H1 (cell line): ENCODE data around the gene CHODL. TPM values are rescaled to one million over a fixed set of nuclear protein-coding genes. Genes with fewer than 3 reads are reported as not detected.

ENCODE experiments used
- CTCF ChIA-PET: fragments of 300-600 bp; sonication (Branson Sonifier 250); formaldehyde crosslinking; loops from one replicate; lab custom pipeline; 2021; ENCODE audit not compliant: partially characterized antibody; lab: Charles Lee
- POLR2A ChIA-PET: fragments of 300-600 bp; sonication (Branson Sonifier 250); formaldehyde crosslinking; loops from one replicate; lab custom pipeline; 2021; ENCODE audit warnings: inconsistent platforms; ENCODE audit not compliant: partially characterized antibody; lab: Charles Lee
- DNase-seq, 2 experiments: peaks; one replicate each; pipeline versions ENCODE4 v3.0.0 to v3.0.0-alpha.2; 2010 to 2022; ENCODE audit warnings: low spot score in 2 of 2, low read depth in 1 of 2, mixed read lengths in 1 of 2
- FAIRE-seq: peaks from 2 replicates; lab custom pipeline; 2011; peaks lifted over from hg19 to GRCh38; lab: Jason Lieb, UNC
- H2AFZ ChIP-seq: 2 replicates; pipeline ENCODE4 v1.8.1; 2012; ENCODE audit warnings: low read length, inconsistent platforms
- H2AK5ac ChIP-seq: 2 replicates; pipeline ENCODE4 v1.6.1; 2013; ENCODE audit warnings: low read depth, low read length
- H2BK120ac ChIP-seq: replicated peaks from 2 replicates; pipeline ENCODE3; 2013; ENCODE audit warnings: low read depth, low read length, inconsistent platforms
- H2BK12ac ChIP-seq: 2 replicates; pipeline ENCODE4 v1.6.1; 2013; ENCODE audit warnings: low read depth, low read length
- H2BK15ac ChIP-seq: 2 replicates; pipeline ENCODE4 v1.6.1; 2013; ENCODE audit warnings: low read length
- H2BK20ac ChIP-seq: 2 replicates; pipeline ENCODE4 v1.6.1; 2013; ENCODE audit warnings: low read length
- H2BK5ac ChIP-seq: 2 replicates; pipeline ENCODE4 v1.6.1; 2013; ENCODE audit warnings: low read depth, low read length
- H3K14ac ChIP-seq: 2 replicates; pipeline ENCODE4 v1.6.1; 2013; ENCODE audit warnings: inconsistent platforms; ENCODE audit not compliant: insufficient read length
- H3K18ac ChIP-seq: 2 replicates; pipeline ENCODE4 v1.6.1; 2013; ENCODE audit warnings: low read length; ENCODE audit errors: extremely low read depth
- H3K23ac ChIP-seq: 2 replicates; pipeline ENCODE4 v1.6.1; 2013; ENCODE audit warnings: inconsistent platforms; ENCODE audit not compliant: insufficient read length
- H3K23me2 ChIP-seq: 2 replicates; pipeline ENCODE4 v1.6.1; 2013; ENCODE audit warnings: low read depth, low read length
- H3K27ac ChIP-seq: 2 replicates; pipeline ENCODE4 v1.6.1; 2011; ENCODE audit warnings: low read depth, low read length, inconsistent platforms
- H3K27me3 ChIP-seq, 4 experiments: replicated peaks in 1 of 4; 1 replicate in 1 of 4; 2 replicates in 3 of 4; pipeline versions ENCODE4 v1.6.1 to v1.8.1; 2011 to 2013; ENCODE audit warnings: low read length in 3 of 4, mild to moderate bottlenecking in 3 of 4, inconsistent platforms in 2 of 4, mixed read lengths in 2 of 4, moderate library complexity in 1 of 4; ENCODE audit not compliant: control insufficient read depth in 3 of 4, insufficient read depth in 3 of 4; ENCODE audit errors: extremely low read depth in 1 of 4
- H3K36me3 ChIP-seq, 4 experiments: 2 replicates each; pipeline versions ENCODE4 v1.6.1 to v1.8.1; 2011 to 2013; ENCODE audit warnings: mild to moderate bottlenecking in 4 of 4, low read length in 3 of 4, moderate library complexity in 2 of 4, control low read depth in 1 of 4, inconsistent platforms in 1 of 4; ENCODE audit not compliant: insufficient read depth in 4 of 4, control insufficient read depth in 2 of 4
- H3K4ac ChIP-seq: replicated peaks from 2 replicates; pipeline ENCODE3; 2013; ENCODE audit warnings: low read length, low read depth, mixed read lengths, inconsistent platforms; ENCODE audit not compliant: insufficient read length
- H3K4me1 ChIP-seq, 4 experiments: replicated peaks in 1 of 4; 1 replicate in 1 of 4; 2 replicates in 3 of 4; pipeline versions ENCODE4 v1.6.1 to v1.8.1; 2011 to 2013; ENCODE audit warnings: low read length in 3 of 4, inconsistent platforms in 2 of 4, mixed read lengths in 1 of 4; ENCODE audit not compliant: insufficient read depth in 4 of 4, control insufficient read depth in 3 of 4
- H3K4me2 ChIP-seq, 2 experiments: 2 replicates each; pipeline versions ENCODE4 v1.6.1 to v1.8.1; 2011 to 2013; ENCODE audit warnings: low read depth in 2 of 2, low read length in 2 of 2, control low read depth in 1 of 2, inconsistent platforms in 1 of 2, mild to moderate bottlenecking in 1 of 2; ENCODE audit not compliant: insufficient read depth in 1 of 2
- H3K4me3 ChIP-seq, 4 experiments: fragments of 200-600, 300-600 bp in 1 of 4; sonication (generic), shearing (Covaris generic), sonication (Bioruptor Twin) in 1 of 4; 2 replicates each; pipeline versions ENCODE4 v1.5.1 to v1.8.1; 2011 to 2016; ENCODE audit warnings: low read length in 4 of 4, low read depth in 3 of 4, control low read depth in 2 of 4, inconsistent platforms in 2 of 4, mild to moderate bottlenecking in 2 of 4, mixed read lengths in 1 of 4, moderate library complexity in 1 of 4; ENCODE audit not compliant: insufficient read depth in 2 of 4; ENCODE audit errors: extremely low read depth in 1 of 4
- H3K56ac ChIP-seq: replicated peaks from 2 replicates; pipeline ENCODE3; 2013; ENCODE audit warnings: low read depth, mild to moderate bottlenecking, mixed read lengths, low read length, inconsistent platforms; ENCODE audit not compliant: insufficient read length
- H3K79me1 ChIP-seq: 2 replicates; pipeline ENCODE4 v1.6.1; 2013; ENCODE audit warnings: low read depth, low read length, control low read depth
- H3K79me2 ChIP-seq, 2 experiments: 2 replicates each; pipeline versions ENCODE4 v1.6.1 to v1.8.1; 2012 to 2013; ENCODE audit warnings: low read length in 2 of 2, mild to moderate bottlenecking in 2 of 2, inconsistent platforms in 1 of 2; ENCODE audit not compliant: insufficient read depth in 2 of 2, control insufficient read depth in 1 of 2
- H3K9ac ChIP-seq, 4 experiments: replicated peaks in 1 of 4; 1 replicate in 1 of 4; 2 replicates in 3 of 4; pipeline versions ENCODE4 v1.6.1 to v1.8.1; 2011 to 2013; ENCODE audit warnings: low read depth in 3 of 4, low read length in 3 of 4, control low read depth in 2 of 4, mild to moderate bottlenecking in 2 of 4, moderate library complexity in 2 of 4, inconsistent platforms in 1 of 4; ENCODE audit errors: extremely low read depth in 1 of 4
- H3K9me3 ChIP-seq, 2 experiments: 2 replicates each; pipeline versions ENCODE4 v1.6.1 to v1.8.1; 2012 to 2013; ENCODE audit warnings: mild to moderate bottlenecking in 2 of 2, moderate library complexity in 2 of 2, control low read depth in 1 of 2, inconsistent platforms in 1 of 2, low read depth in 1 of 2, low read length in 1 of 2, mixed read lengths in 1 of 2; ENCODE audit not compliant: insufficient read depth in 2 of 2
- H4K20me1 ChIP-seq, 2 experiments: replicated peaks in 1 of 2; 2 replicates each; pipeline versions ENCODE3 to v1.8.1; 2011 to 2013; ENCODE audit warnings: inconsistent platforms in 2 of 2, low read length in 2 of 2, mild to moderate bottlenecking in 1 of 2; ENCODE audit not compliant: insufficient read depth in 2 of 2, control insufficient read depth in 1 of 2
- H4K5ac ChIP-seq: 2 replicates; pipeline ENCODE4 v1.6.1; 2013; ENCODE audit warnings: low read length, low read depth, mixed read lengths, inconsistent platforms; ENCODE audit not compliant: insufficient read length
- H4K8ac ChIP-seq: 2 replicates; pipeline ENCODE4 v1.8.0; 2013; ENCODE audit warnings: mild to moderate bottlenecking, moderate library complexity, low read length, inconsistent platforms; ENCODE audit not compliant: insufficient read depth; ENCODE audit errors: extremely low read depth
- H4K91ac ChIP-seq: replicated peaks from 2 replicates; pipeline ENCODE3; 2013; ENCODE audit warnings: low read length, mixed read lengths, inconsistent platforms; ENCODE audit not compliant: insufficient read length
- POLR2AphosphoS5 ChIP-seq: IDR thresholded peaks from 2 replicates; pipeline ENCODE4 v1.6.1; 2011; ENCODE audit warnings: low read depth, low read length
- WGBS, 2 experiments: shearing (Covaris generic) in 1 of 2; methylation state at CpG; one replicate each; pipeline versions ENCODE4 v1.1.6 to v1.1.7; 2013 to 2015; ENCODE audit warnings: low lambda C conversion rate in 2 of 2, mixed read lengths in 2 of 2, inconsistent platforms in 1 of 2, low coverage in 1 of 2, missing lambda C conversion rate in 1 of 2; ENCODE audit not compliant: insufficient replicate concordance in 2 of 2, insufficient coverage in 1 of 2, insufficient read length in 1 of 2; ENCODE audit errors: extremely low coverage in 1 of 2, missing lambda C conversion rate in 1 of 2; 5-methylcytosine and 5-hydroxymethylcytosine counted together
- polyA plus RNA-seq, 7 experiments: library from polyadenylated mRNA; depleted of rRNA in 3 of 7; stranded (reverse) in 5 of 7; unstranded in 2 of 7; fragments of >200 nt in 5 of 7; fragments of 200-250 nt in 2 of 7; gene quantifications; 1 replicate in 5 of 7; 2 replicates in 1 of 7; 4 replicates in 1 of 7; pipeline versions ENCODE4 v1.2.1 to v1.2.3, GENCODE V29; 2011 to 2013; ENCODE audit warnings: missing spikeins in 2 of 7, mixed read lengths in 2 of 7
- total RNA-seq: library from RNA; stranded (reverse); fragmentation: NEBNext Ultra II Directional; extraction: Animal tissue kit (Norgen Biotek cat#: 25700); gene quantifications from 2 replicates; pipeline ENCODE4 v1.2.1, GENCODE V29; 2021

CHODL gene
- total and polyA plus RNA-seq, 2 of the 8 experiments (the other 6 are each of a cell fraction or from before 2014, with no cell fraction given), result 0.39 to 0.82 TPM

- DNase-seq (no peak), FAIRE-seq (no peak)
- no peaks in the 10 kb centered on the region for H3K79me2 ChIP-seq
- TF ChIP-seq POLR2AphosphoS5, result no peak
These were observed 16.4 kb upstream of the CHODL start for GRCh38 chr21:18228060-18228739.

More at GRCh38 chr21:18228060-18228739, 16.4 kb upstream of the CHODL start:
- H2BK5ac ChIP-seq, result no peak overlapping the region
- no peak overlapping the region for H2BK20ac ChIP-seq
- no peak overlapping the region for H2BK120ac ChIP-seq
- H2BK12ac ChIP-seq, result no peak overlapping the region
- H4K91ac ChIP-seq, result no peak overlapping the region
- no peaks in the 10 kb centered on the region for H3K9me3 ChIP-seq
- ChIA-PET POLR2A (no interaction called here), CTCF (no interaction called here)
- H4K5ac ChIP-seq, result no peak overlapping the region
- H3K23me2 ChIP-seq, result no peaks in the 10 kb centered on the region
- no peaks in the 10 kb centered on the region for H4K20me1 ChIP-seq
- no peak overlapping the region for H2BK15ac ChIP-seq
- no peak overlapping the region for H3K4me2 ChIP-seq
- H3K23ac ChIP-seq, result no peak overlapping the region
- H3K9ac ChIP-seq, result no peak overlapping the region
- H3K4ac ChIP-seq, result no peak overlapping the region
- no peak overlapping the region for H3K56ac ChIP-seq
- H2AFZ ChIP-seq, result no peak overlapping the region
- WGBS, 2 experiments, result 99% methylated on average over 5 of the region's 5 CpGs; no CpG with 5 or more reads in 1 of the 2 experiments
- no peaks in the 10 kb centered on the region for H3K27me3 ChIP-seq
- H3K4me1 ChIP-seq, result no peaks in the 10 kb centered on the region
- H3K79me1 ChIP-seq, result no peaks in the 10 kb centered on the region
- H3K27ac ChIP-seq, result no peak overlapping the region
- H4K8ac ChIP-seq, result no peak overlapping the region
- no peak overlapping the region for H3K14ac ChIP-seq
- no peak overlapping the region for H3K18ac ChIP-seq
- no peak overlapping the region for H3K4me3 ChIP-seq
- no peak overlapping the region for H2AK5ac ChIP-seq
- H3K36me3 ChIP-seq, result no peaks in the 10 kb centered on the region
